GM19238 (cell line): ENCODE data around the gene PNPLA1.

Source experiments
- DNase-seq: peaks from one replicate; pipeline ENCODE4 v3.0.0; 2011; ENCODE audit warnings: low spot score; ENCODE audit not compliant: insufficient read length

PNPLA1 gene

GRCh38 chr6:36355819-36356218 is 86.0 kb downstream of the PNPLA1 start:
- DNase-seq = no peak

GRCh38 chr6:36357872-36358225 is 88.0 kb downstream of the PNPLA1 start:
- DNase-seq = no peak
